ENCODE data around the gene HPGDS.

The HPGDS gene

DNA sequence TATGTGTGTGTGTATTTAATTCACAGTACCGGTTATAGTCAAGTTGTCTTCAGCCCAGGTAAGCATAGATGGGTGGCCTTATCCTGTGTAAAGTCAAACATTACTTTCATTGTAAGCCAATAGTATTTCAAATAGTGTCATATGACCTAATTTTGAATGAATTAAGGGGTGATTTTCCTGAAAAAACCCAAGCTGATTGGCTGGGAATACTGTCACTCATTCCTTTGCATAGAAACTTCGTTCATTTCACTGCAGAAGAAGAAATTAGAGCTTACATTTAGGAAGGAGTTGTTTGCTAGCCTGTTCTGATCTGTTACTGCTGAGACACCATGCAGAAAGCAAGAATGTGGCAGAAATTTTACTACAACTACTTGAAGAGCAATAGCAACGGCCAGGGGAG lies 89.6 kb downstream of the HPGDS start:
- H3K9me3 ChIP-seq (ENCODE audit: insufficient read depth, low read depth, low read length), result no peaks in the 10 kb centered on the region
- no peak overlapping the region; the same call in 1 of the 2 replicates for H3K27ac ChIP-seq (ENCODE audit: low read depth, low read length)
- H3K4me1 ChIP-seq (ENCODE audit: insufficient read depth, low read length), result no peaks in the 10 kb centered on the region
- H3K27me3 ChIP-seq (ENCODE audit: insufficient read depth, low read length), result no peaks in the 10 kb centered on the region
- 89% methylated on average over 2 of the region's 3 CpGs for WGBS
- peaks cover 95% of the 10 kb centered on the region for H3K36me3 ChIP-seq (ENCODE audit: insufficient read depth, low read length)
- H3K9ac ChIP-seq (ENCODE audit: low read depth, low read length), result no peak overlapping the region
- no peak overlapping the region for H3K4me3 ChIP-seq (ENCODE audit: low read length)

DNA sequence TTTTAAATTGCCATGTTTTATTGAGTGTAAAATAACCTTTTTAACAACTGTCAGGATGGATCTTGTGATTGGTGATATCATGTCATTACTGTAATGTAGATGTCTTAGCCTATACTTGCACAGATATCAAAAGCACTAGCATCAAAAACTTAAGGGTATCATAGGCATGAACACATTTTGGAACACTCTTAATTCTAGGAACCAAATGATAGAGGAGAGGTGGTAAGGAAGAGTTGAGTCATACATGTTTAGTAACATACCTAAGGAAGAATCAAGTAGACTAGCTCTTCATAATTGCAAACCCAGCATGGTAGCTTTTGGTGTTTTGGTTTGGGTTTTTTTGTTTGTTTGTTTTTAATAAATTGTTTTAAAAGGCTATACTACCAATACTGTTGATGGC lies 91.5 kb downstream of the HPGDS start:
- no peak overlapping the region for H3K27ac ChIP-seq (ENCODE audit: low read depth, low read length)
- H3K27me3 ChIP-seq (ENCODE audit: insufficient read depth, low read length), result no peaks in the 10 kb centered on the region
- no peak overlapping the region for H3K9ac ChIP-seq (ENCODE audit: low read depth, low read length)
- H3K4me3 ChIP-seq (ENCODE audit: low read length), result no peak overlapping the region
- H3K36me3 ChIP-seq (ENCODE audit: insufficient read depth, low read length), result peaks cover 98% of the 10 kb centered on the region
- H3K4me1 ChIP-seq (ENCODE audit: insufficient read depth, low read length), result no peaks in the 10 kb centered on the region
- no peaks in the 10 kb centered on the region for H3K9me3 ChIP-seq (ENCODE audit: insufficient read depth, low read depth, low read length)

All from HUES64 (cell line).